Hepatic stellate cell (primary cell): ENCODE results near the gene GAS2L3.

Experiments used
- DNase-seq: peaks from one replicate; pipeline ENCODE4 v3.0.0; 2011; ENCODE audit warnings: low spot score

Gene GAS2L3

GRCh38 chr12:100661300-100661951 lies 87.9 kb downstream of the GAS2L3 start:
- peak; percentile 43 for DNase-seq

- DNase-seq = no peak
Observed at GRCh38 chr12:100666588-100666987, 93.1 kb downstream of the GAS2L3 start.

GRCh38 chr12:100668945-100669536 lies 95.6 kb downstream of the GAS2L3 start:
- peak; percentile 72 for DNase-seq

- DNase-seq = no peak
Observed at GRCh38 chr12:100669922-100670321, 96.4 kb downstream of the GAS2L3 start.

- DNase-seq = no peak
Observed at GRCh38 chr12:100671396-100672074, 98.1 kb downstream of the GAS2L3 start.

- no peak for DNase-seq
Observed at GRCh38 chr12:100672075-100672592, 98.7 kb downstream of the GAS2L3 start.

- DNase-seq = no peak
Observed at GRCh38 chr12:100674036-100674888, 100.8 kb downstream of the GAS2L3 start.
